ENCODE data around the gene GCGR.

The GCGR gene

DNA sequence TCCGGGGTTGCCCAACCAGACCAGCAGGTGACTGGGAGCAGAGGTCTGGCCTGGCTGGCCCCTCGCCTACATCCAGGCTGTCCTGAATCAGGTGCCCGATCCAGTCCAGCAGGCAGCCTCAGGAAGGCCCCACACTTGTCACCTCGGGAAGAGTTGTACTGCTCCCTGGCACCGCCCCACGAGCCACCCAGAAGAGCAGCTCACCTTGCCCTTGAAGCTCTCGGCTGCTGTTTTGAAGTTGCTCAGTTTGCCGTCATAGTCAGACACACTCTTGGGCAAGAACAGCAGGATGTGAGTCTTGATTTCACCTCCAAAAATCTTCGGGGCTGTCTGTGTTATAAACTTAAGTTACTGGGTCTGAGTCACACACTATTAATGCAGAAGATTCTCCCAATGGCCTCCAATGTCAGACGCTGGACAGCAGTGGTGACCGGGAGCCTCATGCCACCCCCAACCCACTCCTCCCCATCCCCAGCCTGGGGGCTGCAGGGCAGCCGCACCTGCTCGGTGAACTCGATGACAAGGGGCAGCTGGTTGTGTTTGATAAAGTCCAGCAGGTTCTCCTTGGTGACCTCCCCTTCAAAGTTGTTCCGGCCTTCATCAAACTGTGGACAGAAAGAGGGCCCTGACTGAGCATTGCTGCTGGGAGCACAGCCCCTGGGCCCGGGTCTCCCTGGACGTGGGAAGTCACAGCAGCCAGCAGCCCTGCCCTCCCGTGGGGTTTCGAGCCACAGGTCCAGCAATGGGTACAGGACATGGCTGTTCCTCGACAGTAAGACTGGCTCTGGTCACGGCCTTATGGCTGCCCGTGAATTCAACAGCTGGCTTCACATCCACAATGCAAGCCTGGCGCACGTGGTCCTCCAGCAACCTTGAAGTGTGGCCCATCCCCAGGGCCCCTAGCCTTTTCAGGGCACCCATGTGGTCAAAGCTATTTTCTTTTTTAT lies 43.1 kb downstream of the GCGR start:
- Histone ChIP-seq H3K4me1 (ENCODE audit: low read length) (no peaks in the 10 kb centered on the region), H3K79me2 (ENCODE audit: low read length) (peaks cover 9% of the 10 kb centered on the region), H2AFZ (ENCODE audit: low read depth, low read length) (no peak overlapping the region), H4K20me1 (ENCODE audit: insufficient read depth, low read length) (0 out of 2 replicates have a peak, but pooled peaks cover 14% of the 10 kb centered on the region), H3K27me3 (ENCODE audit: low read depth, low read length) (no peaks in the 10 kb centered on the region), H3K4me2 (ENCODE audit: low read length) (no peak overlapping the region), H3K9ac (ENCODE audit: low read length) (no peak overlapping the region), H3K27ac (ENCODE audit: low read length) (no peak overlapping the region), H3K36me3 (replicated peaks; ENCODE audit: low read depth, low read length) (peaks cover 58% of the 10 kb centered on the region), H3K4me3 (ENCODE audit: low read length) (no peak overlapping the region), H3K9me3 (ENCODE audit: insufficient read depth, low read length) (no peaks in the 10 kb centered on the region)
- TF ChIP-seq, protein P1, sequence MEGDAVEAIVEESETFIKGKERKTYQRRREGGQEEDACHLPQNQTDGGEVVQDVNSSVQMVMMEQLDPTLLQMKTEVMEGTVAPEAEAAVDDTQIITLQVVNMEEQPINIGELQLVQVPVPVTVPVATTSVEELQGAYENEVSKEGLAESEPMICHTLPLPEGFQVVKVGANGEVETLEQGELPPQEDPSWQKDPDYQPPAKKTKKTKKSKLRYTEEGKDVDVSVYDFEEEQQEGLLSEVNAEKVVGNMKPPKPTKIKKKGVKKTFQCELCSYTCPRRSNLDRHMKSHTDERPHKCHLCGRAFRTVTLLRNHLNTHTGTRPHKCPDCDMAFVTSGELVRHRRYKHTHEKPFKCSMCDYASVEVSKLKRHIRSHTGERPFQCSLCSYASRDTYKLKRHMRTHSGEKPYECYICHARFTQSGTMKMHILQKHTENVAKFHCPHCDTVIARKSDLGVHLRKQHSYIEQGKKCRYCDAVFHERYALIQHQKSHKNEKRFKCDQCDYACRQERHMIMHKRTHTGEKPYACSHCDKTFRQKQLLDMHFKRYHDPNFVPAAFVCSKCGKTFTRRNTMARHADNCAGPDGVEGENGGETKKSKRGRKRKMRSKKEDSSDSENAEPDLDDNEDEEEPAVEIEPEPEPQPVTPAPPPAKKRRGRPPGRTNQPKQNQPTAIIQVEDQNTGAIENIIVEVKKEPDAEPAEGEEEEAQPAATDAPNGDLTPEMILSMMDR (IDR thresholded peaks at IDR 0.05; ENCODE audit: low read depth, low read length): no peak
- TF ChIP-seq EZH2phosphoT487 (IDR thresholded peaks at IDR 0.05; ENCODE audit: low read depth): no peak

- Histone ChIP-seq H3K9me3 (ENCODE audit: insufficient read depth, low read length) (no peaks in the 10 kb centered on the region), H3K9ac (ENCODE audit: low read length) (no peak overlapping the region), H3K4me3 (ENCODE audit: low read length) (no peak overlapping the region), H3K27me3 (ENCODE audit: low read depth, low read length) (no peaks in the 10 kb centered on the region), H3K79me2 (ENCODE audit: low read length) (peaks cover 31% of the 10 kb centered on the region), H3K4me2 (ENCODE audit: low read length) (no peak overlapping the region), H3K4me1 (ENCODE audit: low read length) (no peaks in the 10 kb centered on the region), H3K36me3 (replicated peaks; ENCODE audit: low read depth, low read length) (peaks cover 61% of the 10 kb centered on the region), H4K20me1 (ENCODE audit: insufficient read depth, low read length) (peaks cover 19% of the 10 kb centered on the region), H2AFZ (ENCODE audit: low read depth, low read length) (no peak overlapping the region), H3K27ac (ENCODE audit: low read length) (no peak overlapping the region)
- TF ChIP-seq, protein P1 (IDR thresholded peaks at IDR 0.05; ENCODE audit: low read depth, low read length): no peak
- TF ChIP-seq EZH2phosphoT487 (IDR thresholded peaks at IDR 0.05; ENCODE audit: low read depth): no peak
Observed at GRCh38 chr17:81849457-81849856, 45.5 kb downstream of the GCGR start.

GRCh38 chr17:81851423-81851822 lies 47.5 kb downstream of the GCGR start:
- Histone ChIP-seq H3K9ac (ENCODE audit: low read length) (no peak overlapping the region), H3K4me1 (ENCODE audit: low read length) (no peaks in the 10 kb centered on the region), H3K4me2 (ENCODE audit: low read length) (no peak overlapping the region), H3K36me3 (replicated peaks; ENCODE audit: low read depth, low read length) (peaks cover 55% of the 10 kb centered on the region), H2AFZ (ENCODE audit: low read depth, low read length) (no peak overlapping the region), H3K79me2 (ENCODE audit: low read length) (peaks cover 47% of the 10 kb centered on the region), H3K9me3 (ENCODE audit: insufficient read depth, low read length) (no peaks in the 10 kb centered on the region), H3K27ac (ENCODE audit: low read length) (no peak overlapping the region), H3K27me3 (ENCODE audit: low read depth, low read length) (no peaks in the 10 kb centered on the region), H3K4me3 (ENCODE audit: low read length) (no peak overlapping the region), H4K20me1 (ENCODE audit: insufficient read depth, low read length) (peaks cover 26% of the 10 kb centered on the region)
- TF ChIP-seq EZH2phosphoT487 (IDR thresholded peaks at IDR 0.05; ENCODE audit: low read depth): no peak
- TF ChIP-seq, protein P1 (IDR thresholded peaks at IDR 0.05; ENCODE audit: low read depth, low read length): no peak

DNA sequence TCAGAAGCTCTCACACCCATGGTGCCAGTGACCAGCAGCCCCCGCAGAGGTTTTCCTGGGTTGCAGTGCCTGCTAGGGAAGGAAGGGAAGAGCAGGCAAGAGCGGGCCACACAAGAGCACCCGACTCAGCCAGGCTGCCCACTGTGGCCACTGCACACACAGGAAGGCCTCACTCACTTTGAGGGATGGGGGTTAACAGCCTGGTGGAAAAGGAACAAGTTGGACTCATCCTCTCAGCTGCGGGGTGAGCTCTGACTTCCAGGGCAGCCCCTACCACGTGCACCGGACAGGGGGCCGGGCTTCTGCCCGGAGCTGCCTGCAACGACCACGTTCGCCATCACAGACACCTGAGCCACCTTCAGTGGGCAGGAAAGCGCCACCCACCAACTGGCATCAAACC lies 48.3 kb downstream of the GCGR start:
- Histone ChIP-seq H3K27ac (ENCODE audit: low read length) (no peak overlapping the region), H3K4me3 (ENCODE audit: low read length) (no peak overlapping the region), H4K20me1 (ENCODE audit: insufficient read depth, low read length) (peaks cover 28% of the 10 kb centered on the region), H3K79me2 (ENCODE audit: low read length) (peaks cover 55% of the 10 kb centered on the region), H3K9ac (ENCODE audit: low read length) (no peak overlapping the region), H3K4me1 (ENCODE audit: low read length) (no peaks in the 10 kb centered on the region), H2AFZ (ENCODE audit: low read depth, low read length) (no peak overlapping the region), H3K27me3 (ENCODE audit: low read depth, low read length) (no peaks in the 10 kb centered on the region), H3K4me2 (ENCODE audit: low read length) (no peak overlapping the region), H3K9me3 (ENCODE audit: insufficient read depth, low read length) (no peaks in the 10 kb centered on the region), H3K36me3 (replicated peaks; ENCODE audit: low read depth, low read length) (peaks cover 47% of the 10 kb centered on the region)
- no peak for TF ChIP-seq EZH2phosphoT487 (IDR thresholded peaks at IDR 0.05; ENCODE audit: low read depth)
- TF ChIP-seq, protein P1 (IDR thresholded peaks at IDR 0.05; ENCODE audit: low read depth, low read length): no peak
